ENCODE data around the gene GMDS.

DNA sequence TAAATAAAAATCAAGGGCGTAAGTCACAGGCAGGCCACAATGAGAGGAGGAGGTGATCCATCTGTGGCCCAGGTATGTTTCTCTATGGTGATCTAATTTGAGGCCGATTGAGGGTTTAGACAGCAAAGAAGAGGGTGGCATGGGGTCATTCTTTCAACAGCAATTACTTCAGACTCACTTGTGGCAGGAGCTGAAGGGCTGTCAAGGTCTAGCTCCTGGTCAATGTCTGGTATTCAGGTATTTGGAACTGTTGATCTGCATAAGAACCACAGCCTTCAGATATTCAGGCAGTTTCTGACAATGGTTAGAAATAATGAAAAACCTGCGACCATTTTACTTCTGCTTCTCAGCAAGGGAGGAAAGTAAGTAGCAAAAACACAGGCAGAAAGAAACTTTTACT, 376.1 kb downstream of the GMDS start:
- TF ChIP-seq, protein P1, sequence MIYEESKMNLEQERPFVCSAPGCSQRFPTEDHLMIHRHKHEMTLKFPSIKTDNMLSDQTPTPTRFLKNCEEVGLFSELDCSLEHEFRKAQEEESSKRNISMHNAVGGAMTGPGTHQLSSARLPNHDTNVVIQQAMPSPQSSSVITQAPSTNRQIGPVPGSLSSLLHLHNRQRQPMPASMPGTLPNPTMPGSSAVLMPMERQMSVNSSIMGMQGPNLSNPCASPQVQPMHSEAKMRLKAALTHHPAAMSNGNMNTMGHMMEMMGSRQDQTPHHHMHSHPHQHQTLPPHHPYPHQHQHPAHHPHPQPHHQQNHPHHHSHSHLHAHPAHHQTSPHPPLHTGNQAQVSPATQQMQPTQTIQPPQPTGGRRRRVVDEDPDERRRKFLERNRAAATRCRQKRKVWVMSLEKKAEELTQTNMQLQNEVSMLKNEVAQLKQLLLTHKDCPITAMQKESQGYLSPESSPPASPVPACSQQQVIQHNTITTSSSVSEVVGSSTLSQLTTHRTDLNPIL (CRISPR knock-in tag; IDR thresholded peaks at IDR 0.05; ENCODE audit: low read depth), result no peak
- no peak for TF ChIP-seq ZNF8 (CRISPR knock-in tag; IDR thresholded peaks at IDR 0.05)
- no peak for TF ChIP-seq ZFP30 (CRISPR knock-in tag; IDR thresholded peaks at IDR 0.05)

Data from SK-N-SH treated with all-trans-retinoic acid at 6 μM for 48 hours (cell line).